Measurements from ENCODE around the gene PHEX. TPM values are rescaled to one million over a fixed set of nuclear protein-coding genes. Genes with fewer than 3 reads are reported as not detected.

PHEX gene
- total and polyA plus RNA-seq, 2 experiments from 2014 or later = 0.05 to 0.21 TPM

DNA sequence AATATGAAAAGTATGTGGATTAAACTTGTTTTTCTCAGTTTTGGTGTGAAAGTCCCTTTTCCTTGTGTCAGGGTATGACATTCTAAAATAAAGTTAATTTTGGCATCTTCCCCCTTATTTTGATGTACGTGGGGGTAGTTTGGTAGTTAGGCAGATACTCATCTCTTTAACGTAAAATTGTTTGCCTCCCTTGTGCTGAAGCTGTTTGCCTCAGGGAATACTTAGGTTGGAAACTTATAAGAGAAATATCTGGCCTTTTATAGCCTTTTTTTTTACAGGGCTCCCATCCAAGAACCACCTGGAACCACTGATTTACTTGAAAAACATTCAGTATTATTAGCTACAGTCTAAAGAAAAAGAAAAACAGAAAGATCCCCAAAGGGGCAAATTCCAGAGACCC, 85.5 kb downstream of the PHEX start:
- no peaks in the 10 kb centered on the region for H3K27me3 ChIP-seq (ENCODE audit: insufficient read depth)
- Mint-ChIP-seq H3K4me3 (no peak overlapping the region), H3K9me3 (no peaks in the 10 kb centered on the region), H3K4me1 (peaks cover 15% of the 10 kb centered on the region), H3K36me3 (ENCODE audit: low read depth) (no peaks in the 10 kb centered on the region), H3K27ac (no peak overlapping the region), H3K27me3 (ENCODE audit: insufficient read depth, low read depth, poor library complexity) (no peaks in the 10 kb centered on the region)
- H3K4me2 ChIP-seq = no peak overlapping the region
- H3K9me2 ChIP-seq (ENCODE audit: insufficient read depth) = 0 out of 2 replicates have a peak, but pooled peaks cover 3% of the 10 kb centered on the region
- H3F3A ChIP-seq (replicated peaks; ENCODE audit: low read depth) = no peaks in the 10 kb centered on the region
- TF ChIP-seq EZH2 (IDR thresholded peaks at IDR 0.05; ENCODE audit: low read depth, unreplicated experiment) (no peak), ZNF114 (CRISPR knock-in tag; IDR thresholded peaks at IDR 0.05) (no peak), ZNF462 (CRISPR knock-in tag; IDR thresholded peaks at IDR 0.05) (no peak), POLR2AphosphoS5 (IDR thresholded peaks at IDR 0.05; ENCODE audit: low read depth) (no peak)
- no peaks in the 10 kb centered on the region for H4K20me1 ChIP-seq (replicated peaks; ENCODE audit: insufficient read depth)
- no peak overlapping the region for H3K4me3 ChIP-seq
- no peak overlapping the region for H2AFZ ChIP-seq
- H3K79me2 ChIP-seq (replicated peaks; ENCODE audit: insufficient read depth) = no peaks in the 10 kb centered on the region
- H3K4me1 ChIP-seq (ENCODE audit: insufficient read depth) = no peaks in the 10 kb centered on the region; the same call in 1 of the 2 replicates
- peak overlapping the region; percentile 61; the same call in 1 of the 2 replicates for H3K27ac ChIP-seq (ENCODE audit: low read depth)
- no peak for ATAC-seq
- H3K36me3 ChIP-seq (ENCODE audit: insufficient read depth) = no peaks in the 10 kb centered on the region
- no peak for DNase-seq (ENCODE audit: low spot score)

DNA sequence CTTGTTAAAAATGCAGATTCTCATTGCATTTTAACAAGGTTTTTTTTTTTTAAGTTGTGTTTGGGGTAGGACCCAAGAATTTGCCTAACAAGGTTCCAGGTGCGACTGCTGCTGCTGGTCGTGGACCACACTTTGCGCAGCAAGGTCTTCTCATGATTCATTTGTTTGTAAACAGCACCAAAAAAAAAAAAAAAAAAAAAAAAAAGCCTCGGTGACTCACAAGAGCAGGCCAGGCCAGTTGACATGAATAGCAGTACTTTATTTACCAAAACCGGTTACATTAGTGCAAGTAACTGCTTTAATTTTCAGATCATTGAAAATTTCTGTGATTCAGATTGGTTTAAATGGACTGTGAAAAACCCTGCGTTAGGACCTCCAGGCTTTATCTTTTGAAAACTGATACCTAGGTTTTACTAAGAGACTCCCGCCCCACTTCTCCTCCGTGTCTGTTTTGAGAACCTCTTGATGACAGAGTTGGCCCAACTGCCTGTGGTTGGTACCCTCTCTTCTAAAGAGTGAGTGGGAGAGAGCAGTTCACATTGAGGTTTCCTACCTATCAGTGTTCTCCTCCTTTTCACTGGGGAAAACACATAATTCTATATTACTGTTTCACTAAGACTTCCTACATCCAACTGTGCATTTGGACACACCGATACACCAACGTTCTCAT, 86.2 kb downstream of the PHEX start:
- peak overlapping the region; percentile 61 for H3K27ac ChIP-seq (ENCODE audit: low read depth)
- H3K4me1 ChIP-seq (ENCODE audit: insufficient read depth) = no peaks in the 10 kb centered on the region; the same call in 1 of the 2 replicates
- H3K4me1 Mint-ChIP-seq = peaks cover 16% of the 10 kb centered on the region
- ATAC-seq (no peak), DNase-seq (ENCODE audit: low spot score) (peak; percentile 17)
- H2AFZ ChIP-seq = peak overlapping the region; percentile 28; the same call in 1 of the 2 replicates
- 0 out of 2 replicates have a peak, but pooled peaks cover 3% of the 10 kb centered on the region for H3K9me2 ChIP-seq (ENCODE audit: insufficient read depth)
- no peaks in the 10 kb centered on the region for H3K36me3 ChIP-seq (ENCODE audit: insufficient read depth)
- H3K4me3 Mint-ChIP-seq = no peak overlapping the region
- no peaks in the 10 kb centered on the region for H3K27me3 ChIP-seq (ENCODE audit: insufficient read depth)
- no peak overlapping the region for H3K4me3 ChIP-seq
- H3K36me3 Mint-ChIP-seq (ENCODE audit: low read depth) = no peaks in the 10 kb centered on the region
- H3K4me2 ChIP-seq = 0 out of 2 replicates have a peak overlapping the region, but pooled peaks have one; percentile 12
- no peaks in the 10 kb centered on the region for H3K9me3 Mint-ChIP-seq
- H3K79me2 ChIP-seq (replicated peaks; ENCODE audit: insufficient read depth) = no peaks in the 10 kb centered on the region
- no peak overlapping the region; the same call in 1 of the 2 replicates for H3K27ac Mint-ChIP-seq
- no peaks in the 10 kb centered on the region for H3F3A ChIP-seq (replicated peaks; ENCODE audit: low read depth)
- peaks cover 2% of the 10 kb centered on the region for H3K27me3 Mint-ChIP-seq (ENCODE audit: insufficient read depth, low read depth, poor library complexity)
- H4K20me1 ChIP-seq (replicated peaks; ENCODE audit: insufficient read depth) = no peaks in the 10 kb centered on the region
- no peak for TF ChIP-seq EZH2 (IDR thresholded peaks at IDR 0.05; ENCODE audit: low read depth, unreplicated experiment)
- TF ChIP-seq REST (IDR thresholded peaks at IDR 0.05; ENCODE audit: unreplicated experiment) = no peak
- no peak for TF ChIP-seq STAT1 (IDR thresholded peaks at IDR 0.05; ENCODE audit: unreplicated experiment)
- TF ChIP-seq ZNF331 (CRISPR knock-in tag; IDR thresholded peaks at IDR 0.05; ENCODE audit: low read depth) = no peak
- TF ChIP-seq, protein P1, sequence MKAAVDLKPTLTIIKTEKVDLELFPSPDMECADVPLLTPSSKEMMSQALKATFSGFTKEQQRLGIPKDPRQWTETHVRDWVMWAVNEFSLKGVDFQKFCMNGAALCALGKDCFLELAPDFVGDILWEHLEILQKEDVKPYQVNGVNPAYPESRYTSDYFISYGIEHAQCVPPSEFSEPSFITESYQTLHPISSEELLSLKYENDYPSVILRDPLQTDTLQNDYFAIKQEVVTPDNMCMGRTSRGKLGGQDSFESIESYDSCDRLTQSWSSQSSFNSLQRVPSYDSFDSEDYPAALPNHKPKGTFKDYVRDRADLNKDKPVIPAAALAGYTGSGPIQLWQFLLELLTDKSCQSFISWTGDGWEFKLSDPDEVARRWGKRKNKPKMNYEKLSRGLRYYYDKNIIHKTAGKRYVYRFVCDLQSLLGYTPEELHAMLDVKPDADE (IDR thresholded peaks at IDR 0.05) = no peak
